Measurements from ENCODE around the gene PCSK5. TPM values are rescaled to one million over a fixed set of nuclear protein-coding genes. Genes with fewer than 3 reads are reported as not detected.

The PCSK5 gene
- polyA plus RNA-seq, 1 experiment: 1.6 TPM

DNA sequence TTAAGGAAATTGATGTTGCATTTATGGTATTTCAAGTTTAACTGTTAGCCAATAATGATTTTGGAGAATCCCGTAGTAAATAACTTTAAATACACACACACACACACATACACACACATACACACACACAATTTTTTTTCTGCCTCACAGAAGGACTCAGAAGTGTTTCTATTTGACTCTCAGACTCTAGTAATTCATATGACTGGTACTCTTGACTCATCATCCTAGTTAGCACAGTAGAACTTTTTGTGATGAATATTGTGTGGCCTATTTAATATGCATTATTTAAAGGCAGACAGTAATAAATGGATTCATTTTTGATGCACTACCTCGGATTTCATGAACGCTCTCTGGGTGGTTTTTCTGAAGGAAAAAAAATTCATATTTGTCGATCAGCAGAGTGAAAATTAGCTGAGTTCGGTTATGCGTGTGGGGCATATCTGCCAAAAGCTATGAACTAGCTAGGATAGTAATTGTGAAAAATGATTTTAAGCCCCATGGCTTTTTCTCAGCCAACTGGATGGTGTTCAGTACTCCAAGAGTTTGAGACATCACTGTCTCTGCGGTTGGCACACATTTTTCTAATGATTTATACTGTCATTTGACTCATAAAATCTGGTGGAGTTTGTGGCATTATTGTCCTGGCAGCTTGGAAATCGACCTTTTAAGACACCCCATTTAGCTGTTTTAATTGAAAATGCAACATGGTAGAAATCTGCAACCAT, 102.2 kb downstream of the PCSK5 start:
- TF ChIP-seq, protein P1, sequence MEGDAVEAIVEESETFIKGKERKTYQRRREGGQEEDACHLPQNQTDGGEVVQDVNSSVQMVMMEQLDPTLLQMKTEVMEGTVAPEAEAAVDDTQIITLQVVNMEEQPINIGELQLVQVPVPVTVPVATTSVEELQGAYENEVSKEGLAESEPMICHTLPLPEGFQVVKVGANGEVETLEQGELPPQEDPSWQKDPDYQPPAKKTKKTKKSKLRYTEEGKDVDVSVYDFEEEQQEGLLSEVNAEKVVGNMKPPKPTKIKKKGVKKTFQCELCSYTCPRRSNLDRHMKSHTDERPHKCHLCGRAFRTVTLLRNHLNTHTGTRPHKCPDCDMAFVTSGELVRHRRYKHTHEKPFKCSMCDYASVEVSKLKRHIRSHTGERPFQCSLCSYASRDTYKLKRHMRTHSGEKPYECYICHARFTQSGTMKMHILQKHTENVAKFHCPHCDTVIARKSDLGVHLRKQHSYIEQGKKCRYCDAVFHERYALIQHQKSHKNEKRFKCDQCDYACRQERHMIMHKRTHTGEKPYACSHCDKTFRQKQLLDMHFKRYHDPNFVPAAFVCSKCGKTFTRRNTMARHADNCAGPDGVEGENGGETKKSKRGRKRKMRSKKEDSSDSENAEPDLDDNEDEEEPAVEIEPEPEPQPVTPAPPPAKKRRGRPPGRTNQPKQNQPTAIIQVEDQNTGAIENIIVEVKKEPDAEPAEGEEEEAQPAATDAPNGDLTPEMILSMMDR (IDR thresholded peaks at IDR 0.05; ENCODE audit: low read depth, low read length): no peak
- no peak for DNase-seq (ENCODE audit: low read depth, low spot score)
- ChIA-PET CTCF (no interaction called here), POLR2A (no interaction called here)
- no peak overlapping the region for H3K4me3 ChIP-seq (ENCODE audit: low read depth, low read length)
- no peaks in the 10 kb centered on the region for H3K9me3 ChIP-seq (ENCODE audit: control insufficient read depth, insufficient read depth, low read length)
- no peak overlapping the region for H3K27ac ChIP-seq (ENCODE audit: low read depth, low read length)
- H3K27me3 ChIP-seq (ENCODE audit: control insufficient read depth, insufficient read depth, low read length): no peaks in the 10 kb centered on the region

DNA sequence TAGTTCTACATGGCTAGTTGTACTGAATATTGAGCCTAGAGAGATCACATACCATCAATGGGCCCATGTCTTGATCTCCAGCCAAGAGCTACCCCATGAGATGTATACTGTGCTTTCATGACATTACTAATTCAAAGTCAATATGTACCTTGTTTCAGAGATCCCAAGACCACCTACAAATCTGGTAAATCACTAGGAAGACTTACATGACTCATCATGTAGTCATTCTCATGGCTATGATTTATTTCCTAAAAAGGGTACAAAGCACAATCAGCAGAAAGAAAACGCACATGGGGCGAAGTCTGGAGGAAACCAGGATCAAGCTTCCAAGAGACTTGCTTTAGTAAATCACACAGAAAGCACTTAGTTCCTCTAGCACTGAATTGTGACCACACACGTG, 103.0 kb downstream of the PCSK5 start:
- ChIA-PET CTCF (interaction anchor here (0.5 kb wide), 1 partner anchor 37 kb away, joined by 3 read pairs; no protein-coding TSS in a partner anchor), POLR2A (no interaction called here)
- H3K4me3 ChIP-seq (ENCODE audit: low read depth, low read length): no peak overlapping the region
- H3K27me3 ChIP-seq (ENCODE audit: control insufficient read depth, insufficient read depth, low read length): no peaks in the 10 kb centered on the region
- H3K9me3 ChIP-seq (ENCODE audit: control insufficient read depth, insufficient read depth, low read length): no peaks in the 10 kb centered on the region
- H3K27ac ChIP-seq (ENCODE audit: low read depth, low read length): no peak overlapping the region
- TF ChIP-seq, protein P1 (IDR thresholded peaks at IDR 0.05; ENCODE audit: low read depth, low read length): no peak
- DNase-seq (ENCODE audit: low read depth, low spot score): no peak

DNA sequence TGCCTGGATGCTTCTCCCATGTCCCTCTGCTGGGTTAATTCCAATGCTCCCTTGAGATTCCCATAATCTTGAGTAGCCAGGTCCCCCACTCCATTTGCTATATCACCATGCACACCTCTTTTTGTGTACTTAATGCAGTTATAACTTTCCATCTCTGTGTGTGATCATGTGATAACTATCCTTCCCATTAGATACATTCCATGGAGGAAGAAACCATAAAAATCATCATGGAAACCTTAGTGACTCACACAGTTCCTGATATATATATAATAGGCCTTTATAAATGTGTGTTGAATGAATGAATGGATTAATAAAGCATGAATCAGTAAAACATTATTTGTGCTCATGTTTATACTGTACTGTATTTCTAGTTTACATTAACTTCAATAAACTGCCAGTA, 104.6 kb downstream of the PCSK5 start:
- DNase-seq (ENCODE audit: low read depth, low spot score): no peak
- TF ChIP-seq, protein P1 (IDR thresholded peaks at IDR 0.05; ENCODE audit: low read depth, low read length): no peak
- no peak overlapping the region for H3K4me3 ChIP-seq (ENCODE audit: low read depth, low read length)
- ChIA-PET CTCF (no interaction called here), POLR2A (no interaction called here)
- no peaks in the 10 kb centered on the region for H3K27me3 ChIP-seq (ENCODE audit: control insufficient read depth, insufficient read depth, low read length)
- no peaks in the 10 kb centered on the region for H3K9me3 ChIP-seq (ENCODE audit: control insufficient read depth, insufficient read depth, low read length)
- no peak overlapping the region for H3K27ac ChIP-seq (ENCODE audit: low read depth, low read length)

DNA sequence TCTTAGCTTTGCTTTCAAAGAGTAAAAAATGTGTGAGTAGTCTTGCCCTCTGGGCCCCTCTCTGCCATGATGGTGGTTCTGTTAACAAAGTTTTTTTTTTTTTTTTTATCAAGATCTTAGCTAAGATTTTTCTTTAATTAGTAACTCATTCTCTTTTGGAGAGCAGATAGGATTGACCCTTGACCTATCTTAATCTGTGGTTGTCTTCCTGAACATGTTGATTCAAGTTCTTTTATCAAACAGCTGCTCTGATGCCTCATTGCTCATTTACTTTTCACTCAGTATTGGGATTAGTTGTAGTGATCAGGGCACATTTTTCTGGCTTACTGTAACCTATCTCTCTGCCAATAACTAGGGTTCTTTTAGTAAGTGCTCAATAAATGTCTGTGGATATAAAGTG, 106.3 kb downstream of the PCSK5 start:
- Histone ChIP-seq H3K27ac (ENCODE audit: low read depth, low read length) (no peak overlapping the region), H3K27me3 (ENCODE audit: control insufficient read depth, insufficient read depth, low read length) (no peaks in the 10 kb centered on the region), H3K4me3 (ENCODE audit: low read depth, low read length) (no peak overlapping the region), H3K9me3 (ENCODE audit: control insufficient read depth, insufficient read depth, low read length) (no peaks in the 10 kb centered on the region)
- ChIA-PET POLR2A (no interaction called here), CTCF (interaction anchor here (0.6 kb wide), 1 partner anchor 311 kb away, joined by 10 read pairs; no protein-coding TSS in a partner anchor)
- TF ChIP-seq, protein P1 (IDR thresholded peaks at IDR 0.05; ENCODE audit: low read depth, low read length): no peak
- no peak for DNase-seq (ENCODE audit: low read depth, low spot score)

DNA sequence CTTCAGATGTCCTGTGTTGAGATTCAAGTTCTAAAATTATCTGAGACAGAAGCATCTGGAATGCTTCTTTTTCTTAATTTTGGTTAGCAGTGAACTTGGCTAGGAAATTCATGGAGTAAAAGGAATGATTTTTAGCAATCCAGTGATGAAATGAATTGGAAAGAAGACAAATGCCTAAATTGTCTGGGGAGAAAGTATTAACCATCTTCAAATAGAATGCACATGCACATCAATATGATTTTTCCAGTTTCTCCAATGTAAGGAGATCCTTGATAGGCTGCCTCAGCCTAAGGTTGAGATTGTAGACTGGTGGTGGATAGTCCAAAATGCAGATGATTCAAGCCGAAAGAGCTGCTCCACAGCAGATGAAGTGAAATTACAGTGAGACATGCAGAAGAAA, 106.7 kb downstream of the PCSK5 start:
- ChIA-PET POLR2A (no interaction called here), CTCF (interaction anchor here (0.6 kb wide), 1 partner anchor 310 kb away, joined by 10 read pairs; no protein-coding TSS in a partner anchor)
- Histone ChIP-seq H3K27me3 (ENCODE audit: control insufficient read depth, insufficient read depth, low read length) (no peaks in the 10 kb centered on the region), H3K27ac (ENCODE audit: low read depth, low read length) (no peak overlapping the region), H3K4me3 (ENCODE audit: low read depth, low read length) (no peak overlapping the region), H3K9me3 (ENCODE audit: control insufficient read depth, insufficient read depth, low read length) (no peaks in the 10 kb centered on the region)
- TF ChIP-seq, protein P1 (IDR thresholded peaks at IDR 0.05; ENCODE audit: low read depth, low read length): no peak
- no peak for DNase-seq (ENCODE audit: low read depth, low spot score)
